GM18873 (cell line): ENCODE measurements around the gene GLT8D2.

Experiments used
- ATAC-seq: cut with Tn5 transposase; IDR thresholded peaks from one replicate; pipeline ENCODE4 v1.9.1; 2021; ENCODE audit warnings: mild to moderate bottlenecking, moderate library complexity, moderate number of reproducible peaks; ENCODE audit not compliant: unreplicated experiment, low FRiP score

GLT8D2 gene

DNA sequence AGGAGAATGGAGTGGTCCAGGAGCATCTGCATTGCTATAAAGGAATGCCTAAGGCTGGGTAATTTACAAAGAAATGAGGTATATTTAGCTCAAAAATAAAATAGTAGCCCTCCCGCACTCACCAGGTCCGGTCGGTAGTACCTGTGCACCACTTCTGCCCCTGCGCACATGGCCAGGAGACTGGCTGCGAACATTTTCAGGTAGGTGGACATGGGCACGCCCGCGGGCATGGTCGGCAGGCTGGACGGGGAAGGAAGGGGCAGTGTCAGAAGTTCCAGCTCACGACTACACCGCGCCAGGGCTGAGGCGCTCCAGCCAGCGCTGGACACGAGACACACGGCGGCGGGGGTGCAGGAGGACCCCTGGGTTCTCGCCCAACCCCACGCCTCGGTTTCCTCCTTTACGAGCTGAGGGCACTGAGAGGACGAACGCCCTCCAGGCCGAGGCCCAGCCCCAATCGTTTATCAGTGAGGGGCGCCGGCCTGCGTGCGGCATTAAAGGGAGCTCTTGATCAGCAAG is 93.4 kb downstream of the GLT8D2 start:
- ATAC-seq, result peak; percentile 14

DNA sequence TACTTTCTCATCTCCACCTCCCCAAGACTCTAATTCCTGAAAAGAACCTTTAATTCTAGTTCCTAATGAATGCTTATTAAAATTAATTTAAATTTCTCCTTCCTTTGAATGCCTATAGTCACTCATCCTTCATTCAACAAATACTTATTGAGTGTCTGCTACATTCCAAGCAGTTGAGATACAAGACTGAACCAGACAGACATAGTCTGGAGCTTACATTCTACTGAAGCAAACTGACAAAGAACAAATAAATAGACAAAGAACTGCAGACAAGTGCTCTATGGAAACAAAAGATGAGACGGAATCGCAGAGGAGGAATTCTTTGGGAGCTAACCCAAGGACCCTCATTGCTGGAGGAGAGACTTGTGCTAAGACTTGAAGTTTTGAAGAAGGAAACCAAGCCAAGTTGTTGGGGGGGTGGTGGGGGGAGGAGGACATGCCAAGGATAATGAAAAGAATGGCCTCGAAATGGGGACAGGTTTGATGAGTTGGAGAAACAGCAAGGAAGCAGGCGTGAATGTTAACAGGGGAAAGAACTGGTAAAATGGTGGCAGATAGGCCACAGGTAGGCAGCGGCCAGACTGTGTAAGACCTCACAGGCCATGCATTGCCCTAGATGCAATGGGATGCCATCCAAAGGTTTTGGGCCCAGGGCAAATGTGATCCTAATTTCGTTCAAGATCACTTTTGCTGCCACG is 94.0 kb downstream of the GLT8D2 start:
- no peak for ATAC-seq

DNA sequence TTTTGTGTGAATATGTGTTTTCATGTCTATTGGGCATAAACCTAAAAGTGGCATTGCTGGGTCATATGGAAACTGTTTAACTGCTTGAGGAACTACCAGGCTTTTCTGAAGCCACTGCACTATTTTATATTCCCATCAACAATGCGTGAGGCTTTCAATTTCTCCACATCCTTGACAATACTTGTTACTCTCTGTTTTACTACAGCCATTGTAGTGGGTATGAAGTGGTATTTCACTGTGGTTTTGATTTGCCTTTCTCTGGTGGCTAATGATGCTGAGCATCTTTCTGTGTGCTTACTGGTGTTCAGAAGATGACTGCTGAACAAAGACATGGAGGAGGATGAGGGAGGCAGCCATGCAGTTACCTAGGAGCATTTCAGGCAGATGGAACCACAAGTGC is 97.5 kb downstream of the GLT8D2 start:
- ATAC-seq, result no peak

DNA sequence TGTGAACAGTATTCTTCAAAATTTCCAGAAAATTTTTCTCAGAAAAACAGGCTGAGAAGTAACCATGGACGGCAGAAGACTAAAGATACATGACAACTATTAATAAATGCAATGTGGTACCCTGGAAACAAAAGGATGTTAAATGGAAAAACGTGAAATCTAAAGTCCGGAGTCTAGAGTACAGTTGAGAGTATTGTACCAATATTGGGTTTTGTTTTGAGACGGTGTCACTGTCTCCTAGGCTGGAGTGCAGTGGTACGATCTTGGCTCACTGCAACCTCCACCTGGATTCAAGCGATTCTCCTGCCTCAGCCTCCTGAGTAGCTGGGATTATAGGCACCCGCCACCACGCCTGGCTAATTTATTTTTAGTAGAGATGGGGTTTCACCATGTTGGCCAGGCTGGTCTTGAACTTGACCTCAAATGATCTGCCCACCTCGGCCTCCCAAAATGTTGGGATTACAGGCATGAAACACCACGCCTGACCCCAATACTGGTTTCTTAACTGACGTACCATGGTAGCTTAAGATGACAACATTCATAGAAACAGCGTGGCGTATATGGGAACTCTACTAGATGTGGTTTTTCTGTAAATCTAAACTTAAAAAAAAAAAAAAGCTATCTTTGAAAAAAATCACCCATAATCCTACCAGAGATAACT is 101.1 kb downstream of the GLT8D2 start:
- ATAC-seq, result no peak

DNA sequence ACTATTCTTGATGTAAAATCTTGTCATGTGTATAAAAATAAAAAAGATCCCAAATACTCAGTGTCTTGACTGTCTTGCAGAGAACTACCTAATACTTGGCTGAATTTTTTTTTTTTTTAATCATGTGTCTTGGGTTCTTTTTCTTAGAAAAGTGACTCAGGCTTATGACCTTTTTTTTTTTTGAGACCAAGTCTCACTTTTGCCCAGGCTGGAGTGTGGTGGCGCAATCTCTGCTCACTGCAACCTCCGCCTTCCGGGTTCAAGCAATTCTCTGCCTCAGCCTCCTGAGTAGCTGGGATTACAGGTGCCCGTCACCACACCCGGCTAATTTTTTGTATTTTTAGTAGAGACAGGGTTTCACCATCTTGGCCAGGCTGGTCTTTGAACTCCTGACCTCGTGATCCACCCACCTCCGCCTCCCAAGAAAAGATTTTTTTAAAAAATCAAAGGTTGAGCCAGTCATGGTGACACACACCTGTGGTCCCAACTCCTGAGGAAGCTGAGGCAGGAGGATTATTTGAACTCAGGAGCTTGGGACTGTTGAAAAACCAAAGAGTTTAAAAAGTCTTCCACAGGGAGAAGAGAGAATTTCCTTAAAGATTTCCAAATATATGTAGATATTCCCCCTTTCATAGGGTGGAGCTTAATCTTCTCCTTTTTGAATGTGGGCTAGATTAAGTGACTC is 102.0 kb downstream of the GLT8D2 start:
- ATAC-seq, result no peak

DNA sequence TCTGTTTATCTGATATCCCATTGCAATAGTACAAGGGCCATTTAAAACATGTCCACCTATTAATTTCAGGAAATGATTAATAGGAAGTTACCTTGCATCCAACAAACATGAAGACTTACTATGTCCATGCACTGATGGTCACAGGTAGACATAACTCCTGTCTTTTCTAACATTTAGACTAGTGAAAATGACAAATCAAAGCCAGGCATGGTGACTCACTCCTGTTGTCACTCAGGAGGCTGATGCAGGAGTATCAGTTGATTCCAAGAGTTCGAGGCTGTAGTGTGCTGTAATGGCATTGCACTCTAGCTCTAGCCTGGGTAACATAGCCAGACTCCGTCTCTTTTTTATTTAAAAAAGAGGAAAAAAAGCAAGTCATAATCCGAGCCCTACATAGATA is 105.0 kb downstream of the GLT8D2 start:
- no peak for ATAC-seq
